Activated CD8-positive, alpha-beta memory T cell treated with anti-CD3 and anti-CD28 coated beads for 24 hours (primary cell): ENCODE measurements around the gene NTHL1.
A peak's percentile ranks its signal among the peaks of the same experiment; 100 is the strongest.

Experiments used
- DNase-seq: peaks from one replicate; pipeline ENCODE4 v3.0.0-alpha.2; 2020

Gene NTHL1

GRCh38 chr16:2007081-2007836 lies 40.4 kb downstream of the NTHL1 start:
- DNase-seq = no peak

DNA sequence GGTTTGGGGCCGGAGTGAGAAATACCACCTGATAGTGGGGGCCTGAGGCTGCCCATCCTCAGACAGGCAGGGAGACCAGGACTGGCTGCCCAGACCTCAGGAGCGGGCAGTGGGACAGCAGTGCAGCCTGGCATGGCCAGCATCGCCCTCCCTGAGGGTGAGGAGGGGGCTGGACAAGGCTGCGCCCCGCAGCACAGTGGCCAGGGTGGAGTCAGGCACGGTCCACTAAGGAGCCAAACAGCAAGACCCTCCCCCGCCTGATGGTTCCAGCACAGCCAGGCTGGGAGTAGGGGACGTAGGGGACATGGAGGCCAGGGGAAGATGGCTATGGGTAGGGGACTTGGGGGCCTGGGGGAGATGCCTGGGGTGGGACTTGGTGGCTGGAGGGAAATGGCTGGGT lies 41.3 kb downstream of the NTHL1 start:
- no peak for DNase-seq

DNA sequence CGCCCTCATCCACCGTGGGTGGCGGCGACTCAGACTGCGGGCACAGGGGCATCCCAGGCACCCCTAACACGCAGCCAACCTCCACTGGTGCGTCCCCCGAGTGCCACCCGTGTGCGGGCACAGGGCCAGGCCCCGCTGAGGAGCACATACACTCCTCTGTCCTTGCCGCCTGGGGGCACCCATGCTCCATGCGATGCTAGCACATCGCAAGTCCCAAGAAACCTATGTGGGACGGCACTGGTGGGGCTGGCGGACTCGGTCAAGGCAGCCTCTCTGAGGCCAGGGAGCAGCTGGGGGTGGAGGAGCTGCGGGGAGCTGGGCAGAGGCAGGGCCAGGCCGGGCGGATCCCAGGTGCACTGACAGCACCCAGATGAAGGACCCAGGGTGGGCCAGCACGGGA lies 42.0 kb downstream of the NTHL1 start:
- DNase-seq = peak; percentile 55

DNA sequence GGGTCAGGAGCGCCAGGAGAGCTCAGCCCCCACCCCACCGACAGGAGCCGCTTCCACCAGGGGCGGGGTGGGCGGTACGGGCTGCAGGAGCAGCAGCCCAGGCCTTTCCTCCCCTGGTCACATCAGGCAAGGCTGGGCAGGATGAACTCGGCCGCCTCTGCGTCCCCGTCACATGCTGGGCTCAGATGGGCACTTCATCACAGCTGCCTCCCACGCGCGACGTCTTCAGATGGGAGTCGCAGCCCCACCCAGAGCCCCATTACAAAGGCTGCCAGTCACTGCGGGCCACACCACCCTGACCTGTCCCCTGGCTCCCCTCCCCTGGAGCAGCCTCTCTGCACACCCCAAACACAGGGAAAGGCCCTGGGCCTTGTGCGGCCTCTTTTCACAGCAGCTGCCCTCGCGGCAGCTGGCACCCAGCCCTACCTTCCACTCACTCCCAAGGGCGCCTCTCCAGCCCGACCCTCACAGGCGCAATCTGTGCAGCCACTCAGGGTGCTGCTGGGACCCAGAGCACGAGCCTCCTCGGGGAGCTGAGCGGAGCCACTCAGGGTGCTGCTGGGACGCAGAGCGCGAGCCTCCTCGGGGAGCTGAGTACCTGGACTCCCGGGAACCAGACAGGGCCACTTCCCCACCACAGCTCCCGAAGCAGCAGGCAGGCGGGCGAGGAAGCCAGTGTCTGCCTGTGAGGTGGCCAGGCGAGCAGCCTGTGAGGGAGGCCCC lies 42.7 kb downstream of the NTHL1 start:
- no peak for DNase-seq

DNA sequence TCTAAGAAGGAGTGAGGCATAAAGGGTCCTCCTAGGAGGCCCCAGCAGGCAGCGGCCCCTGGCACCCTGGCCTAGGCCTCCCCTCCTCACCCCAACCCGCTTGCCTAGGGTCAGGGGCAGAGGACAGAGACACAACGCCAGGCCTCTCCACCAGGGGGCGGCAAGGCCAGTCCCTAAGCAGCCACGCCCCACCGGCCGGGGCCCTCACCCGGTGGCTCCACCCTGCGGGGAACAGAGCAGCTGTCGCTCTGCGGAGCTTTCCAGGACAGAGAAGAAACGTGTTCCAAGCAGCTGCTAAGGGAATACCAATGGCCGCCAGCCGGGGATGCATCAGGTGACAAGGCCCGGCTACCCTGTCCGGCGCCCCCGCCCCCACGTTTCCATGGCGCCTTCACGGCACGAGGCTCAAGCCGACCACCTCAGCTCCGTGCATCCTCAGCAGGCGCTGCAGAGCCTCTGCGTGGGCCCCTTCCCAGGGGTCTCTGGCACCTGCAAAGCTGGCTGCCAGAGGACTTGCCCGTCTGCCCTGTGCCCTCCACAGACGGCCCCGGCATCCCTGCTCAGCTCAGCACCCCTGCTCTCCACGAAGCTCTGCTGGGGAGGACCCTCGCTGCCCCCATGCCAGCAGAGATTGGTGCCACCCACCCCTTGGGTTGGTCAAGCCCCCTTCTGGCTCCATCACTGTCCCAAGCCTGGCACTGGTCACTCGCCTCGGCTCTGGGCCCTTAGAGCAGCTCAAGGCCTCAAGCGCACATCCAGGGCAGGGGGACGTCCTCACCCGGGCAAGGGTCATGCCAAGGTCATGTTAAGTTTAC lies 43.6 kb downstream of the NTHL1 start:
- peak; percentile 94 for DNase-seq

DNA sequence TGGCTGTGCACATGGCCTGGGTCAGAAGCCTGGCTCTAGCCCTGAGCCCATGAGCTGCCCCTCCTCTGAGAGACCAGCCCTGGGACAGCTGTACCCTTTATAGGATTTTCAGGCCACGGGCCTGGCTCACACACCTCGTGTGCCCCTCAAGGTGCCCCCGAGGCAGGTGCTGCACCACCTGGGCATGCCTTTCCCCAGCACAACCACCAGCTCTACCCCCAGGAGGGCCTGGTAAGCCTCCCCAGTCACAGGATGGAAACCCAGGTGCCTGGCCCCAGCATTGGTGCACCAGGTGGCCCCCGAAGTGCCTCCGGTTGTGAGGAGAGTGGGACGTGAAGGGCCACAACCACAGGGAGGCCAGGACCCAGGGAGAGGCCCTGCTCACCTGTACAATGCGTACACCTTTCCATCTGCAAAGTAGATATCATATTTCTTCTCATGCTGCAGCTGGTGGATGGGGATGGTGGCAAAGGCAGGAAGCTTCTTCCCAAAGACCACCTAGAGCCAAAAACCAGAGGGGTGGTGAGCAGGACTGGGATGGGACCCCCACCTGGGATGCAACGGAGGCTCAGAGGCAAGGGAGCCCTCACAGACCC lies 44.3 kb downstream of the NTHL1 start:
- no peak for DNase-seq

DNA sequence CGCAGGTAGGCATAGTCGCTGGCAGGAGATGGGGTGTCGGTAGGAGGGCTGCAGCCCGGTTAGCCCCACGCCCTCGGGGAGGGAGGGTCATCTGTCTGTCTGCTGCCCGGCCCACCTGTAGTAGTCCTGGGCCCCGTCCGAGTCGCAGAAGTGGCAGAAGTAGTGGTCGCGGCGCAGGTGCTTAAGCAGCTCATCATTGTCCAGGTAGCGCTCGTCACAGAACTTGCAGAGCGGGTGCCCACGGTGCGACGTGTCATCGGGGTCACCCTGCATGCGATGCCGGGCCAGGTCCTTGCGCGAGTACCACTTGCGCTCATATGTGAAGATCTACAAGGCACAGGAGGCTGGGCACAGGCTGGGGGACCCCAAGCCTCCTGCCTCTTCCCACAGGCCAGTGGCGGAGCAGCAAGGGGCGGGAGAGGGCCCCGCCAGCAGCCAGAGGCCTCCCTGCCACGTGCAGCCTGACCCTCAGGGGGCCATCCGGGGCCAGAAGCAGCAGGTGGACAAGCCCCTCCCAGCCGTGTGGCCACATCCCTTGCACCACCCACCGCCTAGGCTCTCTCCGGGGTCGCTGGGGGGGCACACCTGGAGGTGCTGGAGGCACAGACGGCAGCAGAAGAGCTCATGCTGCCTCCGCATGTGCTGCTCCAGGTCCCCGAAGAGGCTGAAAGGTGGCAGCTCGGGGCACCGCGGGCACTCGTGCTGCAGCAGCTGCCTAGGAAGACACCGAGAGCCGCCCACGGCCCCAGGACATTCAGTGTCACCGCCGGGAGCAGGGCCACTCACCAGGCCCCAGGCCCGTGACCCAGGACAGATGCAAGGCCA lies 45.0 kb downstream of the NTHL1 start:
- DNase-seq = no peak

- DNase-seq = no peak
These were observed 45.9 kb downstream of the NTHL1 start for GRCh38 chr16:2001456-2002355.

DNA sequence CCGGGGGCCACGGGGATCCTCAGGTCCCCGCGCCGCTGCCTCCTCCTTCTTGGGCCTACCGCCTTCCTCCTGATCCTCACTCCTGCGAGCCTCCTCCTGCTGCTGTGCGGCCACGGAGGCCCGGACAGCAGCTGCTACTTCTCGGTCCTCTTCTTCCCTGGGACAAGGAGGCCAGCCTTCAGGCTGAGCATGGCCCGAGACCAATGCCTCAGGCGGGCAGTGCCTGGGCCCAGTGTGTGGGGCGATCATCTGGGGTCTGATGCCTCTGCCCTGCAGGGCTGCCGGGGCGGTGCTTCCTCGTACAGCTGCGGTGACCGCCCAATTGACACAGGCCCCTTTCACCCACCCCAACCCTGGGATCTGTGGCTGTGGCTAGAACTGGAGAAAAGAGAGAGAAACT lies 46.6 kb downstream of the NTHL1 start:
- DNase-seq = no peak

GRCh38 chr16:1999866-2000514 lies 47.6 kb downstream of the NTHL1 start:
- no peak for DNase-seq

DNA sequence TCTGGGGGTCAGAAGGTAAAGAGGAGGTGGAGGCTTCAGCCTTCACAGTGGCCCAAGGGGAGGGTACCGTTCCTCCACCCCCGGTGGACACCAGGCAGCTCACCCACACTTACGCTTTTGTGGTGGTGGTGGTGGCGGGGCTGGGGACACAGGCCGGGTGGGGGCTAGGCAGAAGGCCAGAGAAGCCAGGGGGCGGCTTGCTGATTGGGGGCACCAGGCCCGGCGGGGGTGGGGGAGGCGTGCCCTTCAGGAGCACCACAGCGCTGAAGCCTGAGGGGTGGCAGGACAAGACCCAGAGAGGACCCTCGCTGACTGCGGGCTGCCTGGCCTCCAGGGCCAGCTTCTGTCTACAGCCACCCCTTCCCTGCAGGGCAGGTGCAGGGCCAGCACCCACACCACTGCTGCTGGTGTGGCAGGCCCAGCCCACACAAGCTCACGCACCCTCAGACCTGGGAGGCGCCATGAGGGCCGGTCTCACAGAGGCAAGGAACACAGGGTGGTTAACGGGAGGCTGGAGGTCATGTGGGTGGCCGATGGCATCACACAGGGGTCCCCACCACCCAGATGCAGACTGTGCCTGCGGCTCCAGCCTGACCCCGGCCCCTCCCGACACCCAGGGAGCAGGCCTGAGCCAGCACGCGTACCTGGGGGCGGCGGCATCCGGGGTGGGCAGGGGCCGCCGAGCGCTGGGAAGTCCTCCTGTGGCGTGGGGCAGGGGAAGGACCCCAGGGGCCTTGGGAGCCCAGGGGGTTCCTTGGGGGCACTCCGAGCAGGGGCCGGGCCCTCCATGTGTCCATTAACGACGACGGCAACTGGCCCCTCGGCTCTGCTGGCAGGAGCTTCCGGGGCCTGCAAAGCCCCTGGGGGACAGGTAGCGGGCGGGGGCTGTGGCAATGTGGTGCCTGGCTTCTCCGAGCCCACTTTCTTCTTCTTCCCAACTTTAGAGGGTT lies 48.5 kb downstream of the NTHL1 start:
- DNase-seq = no peak

GRCh38 chr16:1998360-1998835 lies 49.2 kb downstream of the NTHL1 start:
- DNase-seq = no peak

DNA sequence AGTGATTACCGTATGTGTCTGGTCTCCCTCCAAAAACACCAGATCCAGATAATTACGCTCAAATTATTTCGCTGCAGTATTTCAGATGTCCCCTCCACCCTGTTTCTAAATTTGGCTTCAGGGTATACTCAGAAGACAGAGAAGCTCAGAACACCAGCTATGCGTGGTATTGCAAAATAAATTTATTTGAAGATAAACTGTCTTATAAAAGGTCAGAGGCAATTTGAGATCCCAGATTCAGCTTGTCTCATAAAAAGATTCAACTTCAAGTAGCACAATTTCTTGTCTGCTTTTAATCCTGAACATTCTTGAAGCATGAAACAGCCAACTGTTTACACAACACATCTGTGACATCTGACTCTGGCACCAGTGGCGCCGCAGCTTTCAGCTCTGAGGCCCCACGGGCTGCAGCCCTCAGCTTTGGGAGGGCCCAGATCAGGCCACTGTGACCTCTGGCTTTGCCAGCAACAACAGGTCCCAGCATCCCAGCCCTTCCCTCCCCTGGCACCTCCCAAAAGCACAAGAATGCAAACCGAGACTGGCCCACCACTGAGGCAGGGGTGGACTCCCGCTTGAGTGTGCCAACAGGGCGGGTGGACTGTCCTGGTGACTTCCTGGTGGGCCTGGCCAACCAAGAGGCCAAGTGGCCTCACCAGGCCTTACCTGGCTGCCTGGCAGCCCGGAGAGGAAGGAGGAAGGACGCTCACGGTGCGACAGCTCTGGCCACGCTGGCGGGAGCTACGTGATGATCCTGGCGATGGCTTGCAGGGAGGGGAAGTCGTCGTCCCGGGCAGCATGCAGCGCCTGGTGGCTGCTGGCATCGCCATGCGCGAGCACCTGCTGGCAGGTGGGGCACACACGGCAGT lies 49.9 kb downstream of the NTHL1 start:
- no peak for DNase-seq

GRCh38 chr16:1993731-1994131 lies 53.9 kb downstream of the NTHL1 start:
- DNase-seq = no peak

GRCh38 chr16:1992704-1993317 lies 54.8 kb downstream of the NTHL1 start:
- no peak for DNase-seq

GRCh38 chr16:1991948-1992703 lies 55.5 kb downstream of the NTHL1 start:
- peak; percentile 99 for DNase-seq

GRCh38 chr16:1991588-1991947 lies 56.1 kb downstream of the NTHL1 start:
- DNase-seq = no peak
